Measurements from ENCODE around the gene AGBL3.
"Not testable (repeated sequence)": the region's sequence is repeated elsewhere in the genome, so short reads cannot be mapped to it uniquely, and the experiment has no call there.

AGBL3 gene

GRCh38 chr7:135074531-135074930 is 88.2 kb downstream of the AGBL3 start:
- no peak for DNase-seq (ENCODE audit: low read depth in 3 of 3, low spot score in 1 of 3)

- no peak for DNase-seq (ENCODE audit: low read depth in 3 of 3, low spot score in 1 of 3)
Observed at GRCh38 chr7:135075716-135076115, 89.4 kb downstream of the AGBL3 start.

- no peak for DNase-seq (ENCODE audit: low read depth in 3 of 3, low spot score in 1 of 3)
Observed at GRCh38 chr7:135076882-135077281, 90.6 kb downstream of the AGBL3 start.

- no peak for DNase-seq (ENCODE audit: low read depth in 3 of 3, low spot score in 1 of 3)
Observed at GRCh38 chr7:135077642-135078041, 91.3 kb downstream of the AGBL3 start.

GRCh38 chr7:135078051-135078450 is 91.7 kb downstream of the AGBL3 start:
- no peak for DNase-seq (ENCODE audit: low read depth in 3 of 3, low spot score in 1 of 3)

- no peak for DNase-seq (ENCODE audit: low read depth in 3 of 3, low spot score in 1 of 3)
Observed at GRCh38 chr7:135079068-135079467, 92.8 kb downstream of the AGBL3 start.

GRCh38 chr7:135083005-135083404 is 96.7 kb downstream of the AGBL3 start:
- no peak for DNase-seq (ENCODE audit: low read depth in 3 of 3, low spot score in 1 of 3)

GRCh38 chr7:135088566-135088965 is 102.3 kb downstream of the AGBL3 start:
- no peak for DNase-seq (ENCODE audit: low read depth in 3 of 3, low spot score in 1 of 3)

GRCh38 chr7:135091717-135092116 is 105.4 kb downstream of the AGBL3 start:
- no peak for DNase-seq (ENCODE audit: low read depth in 3 of 3, low spot score in 1 of 3)

GRCh38 chr7:135094472-135095237 is 108.3 kb downstream of the AGBL3 start:
- DNase-seq (ENCODE audit: low read depth in 3 of 3, low spot score in 1 of 3): no peak

- no peak for DNase-seq (ENCODE audit: low read depth in 3 of 3, low spot score in 1 of 3)
Observed at GRCh38 chr7:135095450-135095849, 109.1 kb downstream of the AGBL3 start.

GRCh38 chr7:135098391-135098790 is 112.1 kb downstream of the AGBL3 start:
- DNase-seq (ENCODE audit: low read depth in 3 of 3, low spot score in 1 of 3): no peak

GRCh38 chr7:135100856-135101255 is 114.5 kb downstream of the AGBL3 start:
- DNase-seq (ENCODE audit: low read depth in 3 of 3, low spot score in 1 of 3): no peak

GRCh38 chr7:135102372-135102771 is 116.1 kb downstream of the AGBL3 start:
- no peak for DNase-seq (ENCODE audit: low read depth in 3 of 3, low spot score in 1 of 3)

- DNase-seq (ENCODE audit: low read depth in 3 of 3, low spot score in 1 of 3): no peak
Observed at GRCh38 chr7:135109562-135109961, 123.3 kb downstream of the AGBL3 start.

GRCh38 chr7:135109976-135110375 is 123.7 kb downstream of the AGBL3 start:
- no peak for DNase-seq (ENCODE audit: low read depth in 3 of 3, low spot score in 1 of 3)

GRCh38 chr7:135111379-135111778 is 125.1 kb downstream of the AGBL3 start:
- DNase-seq (ENCODE audit: low read depth in 3 of 3, low spot score in 1 of 3): no peak

GRCh38 chr7:135114622-135115021 is 128.3 kb downstream of the AGBL3 start:
- DNase-seq (ENCODE audit: low read depth in 3 of 3, low spot score in 1 of 3): no peak

GRCh38 chr7:135117096-135117495 is 130.8 kb downstream of the AGBL3 start:
- no peak for DNase-seq (ENCODE audit: low read depth in 3 of 3, low spot score in 1 of 3)

- no peak for DNase-seq (ENCODE audit: low read depth in 3 of 3, low spot score in 1 of 3)
Observed at GRCh38 chr7:135121868-135122267, 135.6 kb downstream of the AGBL3 start.

GRCh38 chr7:135124631-135125030 is 138.3 kb downstream of the AGBL3 start:
- not testable (repeated sequence) for DNase-seq (ENCODE audit: low read depth in 3 of 3, low spot score in 1 of 3)

- no peak for DNase-seq (ENCODE audit: low read depth in 3 of 3, low spot score in 1 of 3)
Observed at GRCh38 chr7:135128931-135129330, 142.6 kb downstream of the AGBL3 start.

GRCh38 chr7:135129579-135129978 is 143.3 kb downstream of the AGBL3 start:
- DNase-seq (ENCODE audit: low read depth in 3 of 3, low spot score in 1 of 3): no peak

All from stimulated activated CD4-positive, alpha-beta T cell treated with anti-CD3 and anti-CD28 coated beads, TNF-alpha, amount 100 ng/mL, for 1 hour (primary cell).